ENCODE data around the gene GALNT7.

DNA sequence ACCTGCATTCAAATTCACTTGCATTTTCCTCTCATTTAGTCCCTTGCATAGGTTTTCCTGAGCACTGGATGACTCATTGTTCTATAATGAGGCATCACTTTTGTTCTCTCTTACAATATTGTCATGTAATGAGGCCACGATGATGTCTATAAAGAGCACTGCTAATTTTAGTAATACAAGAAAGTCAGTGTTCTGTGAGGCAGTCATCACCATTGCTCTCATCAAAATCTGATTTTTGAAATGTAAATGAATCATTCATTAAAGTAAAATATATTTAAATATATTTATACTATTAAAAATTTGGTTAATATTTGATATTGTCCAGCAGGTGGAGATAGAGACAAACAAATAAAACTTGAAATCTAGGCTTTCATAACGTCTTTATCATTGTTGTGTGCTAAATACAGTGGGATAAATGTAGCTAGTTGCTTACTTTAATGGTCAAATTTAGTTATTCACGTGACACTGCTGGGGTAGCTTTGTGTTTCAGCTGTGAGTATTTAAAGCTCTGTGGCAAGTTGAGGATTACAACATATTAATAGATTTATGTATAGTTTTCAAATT, 150.1 kb downstream of the GALNT7 start:
- TF ChIP-seq, protein P1, sequence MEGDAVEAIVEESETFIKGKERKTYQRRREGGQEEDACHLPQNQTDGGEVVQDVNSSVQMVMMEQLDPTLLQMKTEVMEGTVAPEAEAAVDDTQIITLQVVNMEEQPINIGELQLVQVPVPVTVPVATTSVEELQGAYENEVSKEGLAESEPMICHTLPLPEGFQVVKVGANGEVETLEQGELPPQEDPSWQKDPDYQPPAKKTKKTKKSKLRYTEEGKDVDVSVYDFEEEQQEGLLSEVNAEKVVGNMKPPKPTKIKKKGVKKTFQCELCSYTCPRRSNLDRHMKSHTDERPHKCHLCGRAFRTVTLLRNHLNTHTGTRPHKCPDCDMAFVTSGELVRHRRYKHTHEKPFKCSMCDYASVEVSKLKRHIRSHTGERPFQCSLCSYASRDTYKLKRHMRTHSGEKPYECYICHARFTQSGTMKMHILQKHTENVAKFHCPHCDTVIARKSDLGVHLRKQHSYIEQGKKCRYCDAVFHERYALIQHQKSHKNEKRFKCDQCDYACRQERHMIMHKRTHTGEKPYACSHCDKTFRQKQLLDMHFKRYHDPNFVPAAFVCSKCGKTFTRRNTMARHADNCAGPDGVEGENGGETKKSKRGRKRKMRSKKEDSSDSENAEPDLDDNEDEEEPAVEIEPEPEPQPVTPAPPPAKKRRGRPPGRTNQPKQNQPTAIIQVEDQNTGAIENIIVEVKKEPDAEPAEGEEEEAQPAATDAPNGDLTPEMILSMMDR (IDR thresholded peaks at IDR 0.05; ENCODE audit: low read depth, low read length): no peak; the same call in 1 of the 2 replicates
- no peak for TF ChIP-seq EZH2phosphoT487 (IDR thresholded peaks at IDR 0.05; ENCODE audit: low read depth)
